Colonic mucosa (tissue), 4 donors: ENCODE results near the gene TNIP1. TPM values are rescaled to one million over a fixed set of nuclear protein-coding genes. Genes with fewer than 3 reads are reported as not detected.

ENCODE experiments used
- DNase-seq: peaks from one replicate; pipeline ENCODE4 v3.0.0-alpha.2; 2020
- H3K27ac ChIP-seq: fragments of 200-600 bp; one replicate; pipeline ENCODE4 v1.8.0; 2021
- H3K27me3 ChIP-seq: fragments of 200-600 bp; one replicate; pipeline ENCODE4 v1.8.0; 2021
- H3K36me3 ChIP-seq: fragments of 200-600 bp; one replicate; pipeline ENCODE4 v1.8.0; 2021
- H3K4me1 ChIP-seq: fragments of 200-600 bp; one replicate; pipeline ENCODE4 v1.8.0; 2021; ENCODE audit warnings: mild to moderate bottlenecking
- H3K4me3 ChIP-seq: fragments of 200-600 bp; one replicate; pipeline ENCODE4 v1.8.0; 2021
- H3K9ac ChIP-seq, 2 donors: one replicate each; pipeline ENCODE4 v1.7.0; 2013; ENCODE audit warnings: control low read depth in 2 of 2, low read depth in 2 of 2, low read length in 2 of 2
- H3K9me3 ChIP-seq: fragments of 200-600 bp; one replicate; pipeline ENCODE4 v1.8.0; 2021
- CTCF ChIP-seq: fragments of 200-600 bp; IDR thresholded peaks from one replicate; pipeline ENCODE4 v1.8.0; 2022; ENCODE audit warnings: antibody characterized with exemption, mild to moderate bottlenecking
- intact Hi-C: fragments of 100-400 bp; cut with DNase I; formaldehyde crosslinking; loops from one replicate; pipeline ENCODE4 v1.14.1; 2022
- total RNA-seq, 2 donors: library from RNA; stranded (reverse); fragmentation: NEBNext Ultra II Directional in 1 of 2; extraction: Animal tissue kit (Norgen Biotek cat#: 25700) in 1 of 2; gene quantifications; one replicate each; pipeline ENCODE4 v1.2.1, GENCODE V29; 2021
- donor health status: healthy.
- donor health status: DM: no; HTN: no; CAD: no.
- donor health status: DM: no; HTN: no; CAD: no.

Gene TNIP1
- total RNA-seq, 2 donors from 2014 or later, result 153 to 220 TPM

GRCh38 chr5:151058301-151058700 lies 22.5 kb downstream of the TNIP1 start:
- H3K27ac ChIP-seq, result no peak overlapping the region
- TF ChIP-seq CTCF, result no peak
- no peaks in the 10 kb centered on the region for H3K9me3 ChIP-seq
- intact Hi-C loops, result no loop called here
- DNase-seq, result no peak
- H3K4me3 ChIP-seq, result no peak overlapping the region
- H3K4me1 ChIP-seq, result peaks cover 10% of the 10 kb centered on the region
- no peaks in the 10 kb centered on the region for H3K27me3 ChIP-seq
- no peak overlapping the region for H3K9ac ChIP-seq
- H3K36me3 ChIP-seq, result peaks cover 33% of the 10 kb centered on the region

- no peak overlapping the region for H3K27ac ChIP-seq
- no peaks in the 10 kb centered on the region for H3K27me3 ChIP-seq
- intact Hi-C loops, result no loop called here
- no peaks in the 10 kb centered on the region for H3K9me3 ChIP-seq
- H3K4me3 ChIP-seq, result no peak overlapping the region
- peaks cover 22% of the 10 kb centered on the region for H3K36me3 ChIP-seq
- no peak for DNase-seq
- H3K9ac ChIP-seq, result no peak overlapping the region
- no peak for TF ChIP-seq CTCF
- peaks cover 7% of the 10 kb centered on the region for H3K4me1 ChIP-seq
Observed at GRCh38 chr5:151056379-151057325, 24.2 kb downstream of the TNIP1 start.

GRCh38 chr5:151055336-151055735 lies 25.5 kb downstream of the TNIP1 start:
- Histone ChIP-seq H3K4me1 (peaks cover 7% of the 10 kb centered on the region), H3K4me3 (no peak overlapping the region), H3K9me3 (no peaks in the 10 kb centered on the region), H3K36me3 (peaks cover 14% of the 10 kb centered on the region), H3K9ac (peak overlapping the region in 1 of 2 donors; percentile 48), H3K27ac (peak overlapping the region; percentile 47), H3K27me3 (no peaks in the 10 kb centered on the region)
- intact Hi-C loops, result no loop called here
- no peak for DNase-seq
- TF ChIP-seq CTCF, result no peak

- no peaks in the 10 kb centered on the region for H3K27me3 ChIP-seq
- intact Hi-C loops, result loop anchor here (5.0 kb wide), 1 partner anchor 108 kb away; no protein-coding TSS in a partner anchor
- H3K4me3 ChIP-seq, result no peak overlapping the region
- peak; percentile 61 for DNase-seq
- peaks cover 14% of the 10 kb centered on the region for H3K36me3 ChIP-seq
- peak overlapping the region; percentile 47 for H3K27ac ChIP-seq
- no peaks in the 10 kb centered on the region for H3K9me3 ChIP-seq
- no peak for TF ChIP-seq CTCF
- peak overlapping the region in 1 of 2 donors; percentile 36 for H3K9ac ChIP-seq
- peaks cover 7% of the 10 kb centered on the region for H3K4me1 ChIP-seq
Observed at GRCh38 chr5:151054709-151055108, 26.1 kb downstream of the TNIP1 start.

GRCh38 chr5:151053796-151054462 lies 26.9 kb downstream of the TNIP1 start:
- no peak for DNase-seq
- peaks cover 4% of the 10 kb centered on the region for H3K4me1 ChIP-seq
- TF ChIP-seq CTCF, result no peak
- H3K36me3 ChIP-seq, result peaks cover 14% of the 10 kb centered on the region
- H3K9ac ChIP-seq, result no peak overlapping the region
- H3K27me3 ChIP-seq, result no peaks in the 10 kb centered on the region
- H3K9me3 ChIP-seq, result no peaks in the 10 kb centered on the region
- no peak overlapping the region for H3K4me3 ChIP-seq
- peak overlapping the region; percentile 47 for H3K27ac ChIP-seq
- intact Hi-C loops, result loop anchor here (5.0 kb wide), 1 partner anchor 108 kb away; no protein-coding TSS in a partner anchor
